H9 (cell line): ENCODE data around the gene CNOT9. TPM values are rescaled to one million over a fixed set of nuclear protein-coding genes. Genes with fewer than 3 reads are reported as not detected.

Source experiments
- DNase-seq: peaks from one replicate; pipeline ENCODE4 v3.0.0-alpha.2; 2017
- H2AFZ ChIP-seq: one replicate; pipeline ENCODE4 v1.6.1; 2013; ENCODE audit warnings: mild to moderate bottlenecking, low read length, control low read depth, moderate library complexity
- H2AK5ac ChIP-seq: 2 replicates; pipeline ENCODE4 v1.6.1; 2013; ENCODE audit warnings: low read length, control low read depth, mixed read lengths; ENCODE audit not compliant: insufficient read length
- H2BK120ac ChIP-seq: one replicate; pipeline ENCODE4 v1.6.1; 2013; ENCODE audit warnings: low read depth, mild to moderate bottlenecking, low read length, control low read depth, inconsistent platforms; ENCODE audit not compliant: poor library complexity, severe bottlenecking
- H2BK12ac ChIP-seq: 2 replicates; pipeline ENCODE4 v1.6.1; 2013; ENCODE audit warnings: low read length, control low read depth, mixed read lengths, low read depth; ENCODE audit not compliant: insufficient read length
- H2BK15ac ChIP-seq: 2 replicates; pipeline ENCODE4 v1.6.1; 2013; ENCODE audit warnings: low read depth, low read length, control low read depth
- H2BK20ac ChIP-seq: one replicate; pipeline ENCODE4 v1.6.1; 2013; ENCODE audit warnings: low read depth, mild to moderate bottlenecking, low read length, control low read depth, inconsistent platforms; ENCODE audit not compliant: poor library complexity, severe bottlenecking
- H2BK5ac ChIP-seq: 2 replicates; pipeline ENCODE4 v1.6.1; 2013; ENCODE audit warnings: low read length, control low read depth, mixed read lengths; ENCODE audit not compliant: insufficient read length
- H3K14ac ChIP-seq: 2 replicates; pipeline ENCODE4 v1.6.1; 2013; ENCODE audit warnings: low read length, control low read depth; ENCODE audit not compliant: insufficient read depth
- H3K18ac ChIP-seq: 2 replicates; pipeline ENCODE4 v1.6.1; 2013; ENCODE audit warnings: low read depth, mild to moderate bottlenecking, mixed read lengths, low read length, control low read depth; ENCODE audit not compliant: insufficient read length
- H3K23ac ChIP-seq: 2 replicates; pipeline ENCODE4 v1.6.1; 2013; ENCODE audit warnings: low read length, control low read depth, mixed read lengths, low read depth; ENCODE audit not compliant: insufficient read length
- H3K23me2 ChIP-seq: 2 replicates; pipeline ENCODE4 v1.6.1; 2013; ENCODE audit warnings: low read depth, mild to moderate bottlenecking, mixed read lengths, low read length, control low read depth; ENCODE audit not compliant: insufficient read length, poor library complexity, severe bottlenecking
- H3K27ac ChIP-seq: 2 replicates; pipeline ENCODE4 v1.5.1; 2013; ENCODE audit warnings: low read length, control low read depth, mixed read lengths, low read depth; ENCODE audit not compliant: insufficient read length
- H3K27me3 ChIP-seq: 2 replicates; pipeline ENCODE4 v1.6.1; 2013; ENCODE audit warnings: low read length, control low read depth, inconsistent platforms; ENCODE audit not compliant: insufficient read depth
- H3K4ac ChIP-seq: 2 replicates; pipeline ENCODE4 v1.6.1; 2013; ENCODE audit warnings: low read depth, mild to moderate bottlenecking, control low read depth, inconsistent platforms, low read length, moderate library complexity
- H3K4me1 ChIP-seq: 2 replicates; pipeline ENCODE4 v1.6.1; 2013; ENCODE audit warnings: low read length, control low read depth, inconsistent platforms; ENCODE audit not compliant: insufficient read depth
- H3K4me2 ChIP-seq: 2 replicates; pipeline ENCODE4 v1.6.1; 2013; ENCODE audit warnings: low read length, control low read depth, mixed read lengths; ENCODE audit not compliant: insufficient read length, insufficient read depth
- H3K56ac ChIP-seq: 2 replicates; pipeline ENCODE4 v1.6.1; 2013; ENCODE audit warnings: low read depth, mild to moderate bottlenecking, mixed read lengths, low read length, control low read depth; ENCODE audit not compliant: insufficient read length
- H3K79me1 ChIP-seq: 2 replicates; pipeline ENCODE4 v1.6.1; 2013; ENCODE audit warnings: low read depth, mild to moderate bottlenecking, moderate library complexity, low read length, control low read depth, inconsistent platforms; ENCODE audit not compliant: insufficient read depth, poor library complexity, severe bottlenecking
- H3K79me2 ChIP-seq: 2 replicates; pipeline ENCODE4 v1.6.1; 2013; ENCODE audit warnings: low read length, control low read depth, inconsistent platforms; ENCODE audit not compliant: insufficient read depth
- H3K9ac ChIP-seq: 2 replicates; pipeline ENCODE4 v1.6.1; 2013; ENCODE audit warnings: low read length, control low read depth, mixed read lengths; ENCODE audit not compliant: insufficient read length; ENCODE audit errors: extremely low read depth
- H3K9me3 ChIP-seq: one replicate; pipeline ENCODE4 v1.6.1; 2013; ENCODE audit warnings: low read depth, low read length, inconsistent platforms; ENCODE audit not compliant: control insufficient read depth
- H3T11ph ChIP-seq: one replicate; pipeline ENCODE4 v1.6.1; 2013; ENCODE audit warnings: mild to moderate bottlenecking, low read length, control low read depth, inconsistent platforms
- H4K20me1 ChIP-seq: one replicate; pipeline ENCODE4 v1.6.1; 2013; ENCODE audit not compliant: control insufficient read depth, insufficient read length, insufficient read depth
- H4K5ac ChIP-seq: 2 replicates; pipeline ENCODE4 v1.6.1; 2013; ENCODE audit warnings: low read depth, mild to moderate bottlenecking, mixed read lengths, low read length, control low read depth; ENCODE audit not compliant: insufficient read length
- H4K8ac ChIP-seq: replicated peaks from 2 replicates; pipeline ENCODE4 v1.6.1; 2013; ENCODE audit warnings: low read length, control low read depth, mixed read lengths, low read depth; ENCODE audit not compliant: insufficient read length
- H4K91ac ChIP-seq: 2 replicates; pipeline ENCODE4 v1.6.1; 2013; ENCODE audit warnings: low read depth, mild to moderate bottlenecking, moderate library complexity, mixed read lengths, low read length, control low read depth; ENCODE audit not compliant: insufficient read length
- H3K27ac Mint-ChIP-seq, 3 experiments: 2 replicates in 2 of 3; 3 replicates in 1 of 3; pipeline ENCODE4 v1.8.0; 2020 to 2021; ENCODE audit warnings: mixed read lengths in 3 of 3, mild to moderate bottlenecking in 1 of 3, moderate library complexity in 1 of 3
- H3K27me3 Mint-ChIP-seq: 2 replicates; pipeline ENCODE4 v1.8.0; 2021; ENCODE audit warnings: low read depth, mild to moderate bottlenecking, moderate library complexity, mixed read lengths
- H3K36me3 Mint-ChIP-seq, 3 experiments: 2 replicates in 2 of 3; 3 replicates in 1 of 3; pipeline ENCODE4 v1.8.0; 2020 to 2021; ENCODE audit warnings: low read depth in 3 of 3, mixed read lengths in 3 of 3; ENCODE audit not compliant: insufficient read depth in 1 of 3
- H3K4me1 Mint-ChIP-seq, 2 experiments: 2 replicates each; pipeline ENCODE4 v1.8.0; 2020; ENCODE audit warnings: mixed read lengths in 2 of 2
- H3K4me3 Mint-ChIP-seq, 2 experiments: 2 replicates in 1 of 2; 3 replicates in 1 of 2; pipeline ENCODE4 v1.8.0; 2020 to 2021; ENCODE audit warnings: mild to moderate bottlenecking in 2 of 2, mixed read lengths in 2 of 2, moderate library complexity in 1 of 2
- H3K9me3 Mint-ChIP-seq, 2 experiments: 2 replicates in 1 of 2; 3 replicates in 1 of 2; pipeline ENCODE4 v1.8.0; 2020; ENCODE audit warnings: mild to moderate bottlenecking in 2 of 2, mixed read lengths in 2 of 2, moderate library complexity in 1 of 2
- CTCF ChIP-seq: fragments of 200-600 bp; sonication (generic); conservative IDR thresholded peaks from 3 replicates; pipeline ENCODE4 v1.8.0; 2021; ENCODE audit warnings: antibody characterized with exemption, mild to moderate bottlenecking
- WGBS: extraction: QIAGEN DNeasy Blood & Tissue Kit; methylation state at CpG from one replicate; pipeline ENCODE4 v1.1.7; 2013; ENCODE audit warnings: missing lambda C conversion rate, low lambda C conversion rate, mixed read lengths; ENCODE audit not compliant: insufficient read length; ENCODE audit errors: extremely low coverage; 5-methylcytosine and 5-hydroxymethylcytosine counted together
- total RNA-seq: library from RNA; stranded (reverse); gene quantifications from 2 replicates; pipeline ENCODE4 v1.2.1, GENCODE V29; 2021

Gene CNOT9
- total RNA-seq, 1 experiment from 2014 or later = 91.2 TPM

- no peaks in the 10 kb centered on the region for H3K4me1 Mint-ChIP-seq
- no peak overlapping the region for H3K27ac ChIP-seq
- TF ChIP-seq CTCF = no peak
- H3K9me3 Mint-ChIP-seq = peaks cover 2% of the 10 kb centered on the region in 2 experiments; a peak in 3 of 5 replicates
- H3K14ac ChIP-seq = no peak overlapping the region
- no peak overlapping the region for H3K56ac ChIP-seq
- H3K4me1 ChIP-seq = no peaks in the 10 kb centered on the region
- no peak overlapping the region for H3K18ac ChIP-seq
- no peak overlapping the region for H2BK12ac ChIP-seq
- no peaks in the 10 kb centered on the region for H3K27me3 ChIP-seq
- H3K23me2 ChIP-seq = no peaks in the 10 kb centered on the region
- no peak overlapping the region for H2BK120ac ChIP-seq
- H3K4me2 ChIP-seq = no peak overlapping the region
- no CpG with 5 or more reads among the region's 2 CpGs for WGBS
- no peak overlapping the region for H4K8ac ChIP-seq
- H3K36me3 Mint-ChIP-seq = peaks cover 52 to 84% (median 79%) of the 10 kb centered on the region in 3 experiments
- H3T11ph ChIP-seq = no peak overlapping the region
- H3K79me2 ChIP-seq = no peaks in the 10 kb centered on the region
- no peak overlapping the region for H3K9ac ChIP-seq
- no peak overlapping the region for H3K23ac ChIP-seq
- H3K9me3 ChIP-seq = no peaks in the 10 kb centered on the region
- no peak overlapping the region for H2BK15ac ChIP-seq
- no peak overlapping the region for H2AK5ac ChIP-seq
- H4K91ac ChIP-seq = no peak overlapping the region
- no peak overlapping the region for H2BK5ac ChIP-seq
- H3K27ac Mint-ChIP-seq = no peak overlapping the region
- H3K79me1 ChIP-seq = no peaks in the 10 kb centered on the region
- H2BK20ac ChIP-seq = no peak overlapping the region
- no peak overlapping the region for H4K5ac ChIP-seq
- no peaks in the 10 kb centered on the region for H4K20me1 ChIP-seq
- H3K4ac ChIP-seq = no peak overlapping the region
- no peaks in the 10 kb centered on the region for H3K27me3 Mint-ChIP-seq
- H2AFZ ChIP-seq = no peak overlapping the region
- no peak for DNase-seq
- no peak overlapping the region for H3K4me3 Mint-ChIP-seq
Measured at GRCh38 chr2:218529990-218530389, 38.6 kb upstream of the CNOT9 start.
